GM23338 (cell line): ENCODE results near the gene PRIMPOL. TPM values are rescaled to one million over a fixed set of nuclear protein-coding genes. Genes with fewer than 3 reads are reported as not detected.

Experiments
- ATAC-seq: fragments of 200-7000 bp; cut with Tn5 transposase; 3 replicates; pipeline ENCODE4 v1.9.1; 2020
- DNase-seq: peaks from one replicate; pipeline ENCODE4 v3.0.0-alpha.2; 2015; ENCODE audit warnings: low spot score
- H2AFZ ChIP-seq: fragments of 200-600 bp; sonication (generic); 2 replicates; pipeline ENCODE4 v1.8.0; 2016; ENCODE audit warnings: antibody characterized with exemption, mild to moderate bottlenecking, moderate library complexity
- H3F3A ChIP-seq: fragments of 200-600 bp; sonication (generic); replicated peaks from 2 replicates; pipeline ENCODE4 v1.8.0; 2017; ENCODE audit warnings: antibody characterized with exemption, mixed run types, low read depth
- H3K27ac ChIP-seq: fragments of 200-600 bp; sonication (generic); 2 replicates; pipeline ENCODE4 v1.6.1; 2016; ENCODE audit warnings: low read depth
- H3K27me3 ChIP-seq: fragments of 200-600 bp; sonication (generic); 2 replicates; pipeline ENCODE4 v1.8.0; 2016; ENCODE audit warnings: mild to moderate bottlenecking, mixed run types, moderate library complexity; ENCODE audit not compliant: insufficient read depth
- H3K36me3 ChIP-seq: fragments of 200-600 bp; sonication (generic); 2 replicates; pipeline ENCODE4 v1.8.0; 2016; ENCODE audit warnings: mild to moderate bottlenecking; ENCODE audit not compliant: insufficient read depth
- H3K4me1 ChIP-seq: fragments of 200-600 bp; sonication (generic); 2 replicates; pipeline ENCODE4 v1.8.0; 2016; ENCODE audit warnings: mild to moderate bottlenecking, moderate library complexity; ENCODE audit not compliant: insufficient read depth
- H3K4me2 ChIP-seq: fragments of 200-600 bp; sonication (generic); 2 replicates; pipeline ENCODE4 v1.7.1; 2017; ENCODE audit warnings: mixed run types
- H3K4me3 ChIP-seq: fragments of 200-600 bp; sonication (generic); 2 replicates; pipeline ENCODE4 v1.6.1; 2016; ENCODE audit warnings: mixed run types
- H3K79me2 ChIP-seq: fragments of 200-600 bp; sonication (generic); replicated peaks from 2 replicates; pipeline ENCODE4 v1.8.0; 2017; ENCODE audit warnings: mild to moderate bottlenecking; ENCODE audit not compliant: insufficient read depth
- H3K9me2 ChIP-seq: fragments of 200-600 bp; sonication (generic); 2 replicates; pipeline ENCODE4 v1.8.0; 2017; ENCODE audit not compliant: insufficient read depth
- H4K20me1 ChIP-seq: fragments of 200-600 bp; sonication (generic); replicated peaks from 2 replicates; pipeline ENCODE4 v1.8.0; 2017; ENCODE audit warnings: mild to moderate bottlenecking; ENCODE audit not compliant: insufficient read depth
- H3K27ac Mint-ChIP-seq: 2 replicates; pipeline ENCODE4 v1.8.0; 2020; ENCODE audit warnings: inconsistent platforms, mild to moderate bottlenecking, moderate library complexity, mixed read lengths
- H3K27me3 Mint-ChIP-seq: 3 replicates; pipeline ENCODE4 v1.8.0; 2022; ENCODE audit warnings: low read depth, mild to moderate bottlenecking, moderate library complexity, mixed read lengths, inconsistent platforms; ENCODE audit not compliant: insufficient read depth, poor library complexity
- H3K36me3 Mint-ChIP-seq: 3 replicates; pipeline ENCODE4 v1.8.0; 2021; ENCODE audit warnings: low read depth, mild to moderate bottlenecking, inconsistent platforms, moderate library complexity, mixed read lengths
- H3K4me1 Mint-ChIP-seq: 3 replicates; pipeline ENCODE4 v1.8.0; 2020; ENCODE audit warnings: mild to moderate bottlenecking, inconsistent platforms, mixed read lengths
- H3K4me3 Mint-ChIP-seq: 3 replicates; pipeline ENCODE4 v1.8.0; 2021; ENCODE audit warnings: moderate library complexity, mild to moderate bottlenecking, inconsistent platforms, mixed read lengths
- H3K9me3 Mint-ChIP-seq: 3 replicates; pipeline ENCODE4 v1.8.0; 2020; ENCODE audit warnings: moderate library complexity, mild to moderate bottlenecking, inconsistent platforms, mixed read lengths
- CREB1 ChIP-seq: fragments of 250-450 bp; sonication (Bioruptor Pico); IDR thresholded peaks from 2 replicates; pipeline ENCODE4 v1.5.0; 2020; ENCODE audit warnings: low read depth, mild to moderate bottlenecking, moderate library complexity
- CTCF ChIP-seq, 2 experiments: fragments of 200-600 bp in 1 of 2; sonication (generic) in 1 of 2; conservative IDR thresholded peaks; 2 replicates each; pipeline versions ENCODE4 v1.5.1 to v1.6.1; 2016 to 2017; ENCODE audit warnings: antibody characterized with exemption in 2 of 2, low read depth in 2 of 2, mild to moderate bottlenecking in 2 of 2, moderate library complexity in 1 of 2
- ETS1 ChIP-seq: IDR thresholded peaks from 2 replicates; pipeline ENCODE4 v1.6.1; 2016; ENCODE audit warnings: antibody characterized with exemption
- EZH2 ChIP-seq: fragments of 200-600 bp; sonication (generic); IDR thresholded peaks from one replicate; pipeline ENCODE4 v1.8.0; 2017; ENCODE audit warnings: antibody characterized with exemption, mild to moderate bottlenecking, low read depth; ENCODE audit not compliant: unreplicated experiment
- EZH2phosphoT487 ChIP-seq: fragments of 200-600 bp; sonication (generic); IDR thresholded peaks from one replicate; pipeline ENCODE4 v1.8.1; 2018; ENCODE audit warnings: antibody characterized with exemption; ENCODE audit not compliant: unreplicated experiment
- JUNB ChIP-seq: IDR thresholded peaks from one replicate; pipeline ENCODE4 v1.6.1; 2016; ENCODE audit warnings: antibody characterized with exemption; ENCODE audit not compliant: unreplicated experiment
- NANOG ChIP-seq: IDR thresholded peaks from 2 replicates; pipeline ENCODE4 v1.6.1; 2016; ENCODE audit warnings: antibody characterized with exemption, borderline replicate concordance
- POLR2AphosphoS5 ChIP-seq: IDR thresholded peaks from 2 replicates; pipeline ENCODE4 v1.6.1; 2016; ENCODE audit warnings: antibody characterized with exemption, low read depth
- REST ChIP-seq: IDR thresholded peaks from one replicate; pipeline ENCODE4 v1.6.1; 2018; ENCODE audit warnings: antibody characterized with exemption; ENCODE audit not compliant: unreplicated experiment
- STAT1 ChIP-seq: IDR thresholded peaks from one replicate; pipeline ENCODE4 v1.6.1; 2016; ENCODE audit warnings: antibody characterized with exemption; ENCODE audit not compliant: unreplicated experiment
- ZNF114 ChIP-seq: fragments of 250-450 bp; sonication (Bioruptor Pico); IDR thresholded peaks from 2 replicates; pipeline ENCODE4 v1.5.0; 2020; ENCODE audit warnings: mild to moderate bottlenecking, moderate library complexity
- ZNF331 ChIP-seq: fragments of 250-450 bp; sonication (Bioruptor Pico); IDR thresholded peaks from 2 replicates; pipeline ENCODE4 v1.5.0; 2020; ENCODE audit warnings: low read depth, mild to moderate bottlenecking, moderate library complexity
- ZNF462 ChIP-seq: fragments of 250-450 bp; sonication (Bioruptor Pico); IDR thresholded peaks from 2 replicates; pipeline ENCODE4 v1.5.0; 2020; ENCODE audit warnings: mild to moderate bottlenecking, moderate library complexity
- polyA plus RNA-seq: library from polyadenylated mRNA; unstranded; fragments of >200 nt; fragmentation: Nextera tagmentation; extraction: Ambion mirVana; gene quantifications from 2 replicates; pipeline ENCODE4 v1.2.1, GENCODE V29; 2016
- total RNA-seq: library from RNA; depleted of rRNA; stranded (reverse); fragments of >200 nt; shearing (Covaris generic); gene quantifications from 2 replicates; pipeline ENCODE4 v1.2.3, GENCODE V29; 2014

PRIMPOL gene
- total and polyA plus RNA-seq, 2 experiments from 2014 or later = 3.5 to 9.6 TPM

- H3F3A ChIP-seq = no peaks in the 10 kb centered on the region
- Mint-ChIP-seq H3K27me3 (peaks cover 5% of the 10 kb centered on the region), H3K27ac (no peak overlapping the region), H3K9me3 (peaks cover 50% of the 10 kb centered on the region), H3K4me1 (peaks cover 11% of the 10 kb centered on the region), H3K36me3 (peaks cover 39% of the 10 kb centered on the region), H3K4me3 (no peak overlapping the region)
- peaks cover 14% of the 10 kb centered on the region for H3K4me1 ChIP-seq
- no peak for DNase-seq
- H3K79me2 ChIP-seq = no peaks in the 10 kb centered on the region
- no peak for TF ChIP-seq ZNF114 (CRISPR knock-in tag)
- no peak for TF ChIP-seq ZNF331
- TF ChIP-seq CTCF (conservative IDR thresholded peaks at IDR 0.05; ENCODE audit: low read depth in 2 of 2) = no peak
- TF ChIP-seq STAT1 = no peak
- TF ChIP-seq POLR2AphosphoS5 = no peak
- TF ChIP-seq ZNF462 (CRISPR knock-in tag) = no peak
- TF ChIP-seq NANOG = no peak
- TF ChIP-seq JUNB = no peak
- no peak for TF ChIP-seq CREB1 (CRISPR knock-in tag)
- TF ChIP-seq ETS1 = no peak
- TF ChIP-seq REST = no peak
- TF ChIP-seq EZH2phosphoT487 = no peak
- TF ChIP-seq EZH2 = no peak
- no peaks in the 10 kb centered on the region for H3K9me2 ChIP-seq
- ATAC-seq = no peak
- peaks cover 12% of the 10 kb centered on the region; the same call in 1 of the 2 replicates for H3K36me3 ChIP-seq
- H4K20me1 ChIP-seq = no peaks in the 10 kb centered on the region
- H3K27me3 ChIP-seq = no peaks in the 10 kb centered on the region
- no peak overlapping the region for H3K27ac ChIP-seq
- no peak overlapping the region for H2AFZ ChIP-seq
- H3K4me3 ChIP-seq = no peak overlapping the region
- H3K4me2 ChIP-seq = peak overlapping the region; percentile 19; the same call in 1 of the 2 replicates
Measured at GRCh38 chr4:184612074-184612473, 37.5 kb upstream of the PRIMPOL start.
